ENCODE results near the gene TP53BP2.
A peak's percentile ranks its signal among the peaks of the same experiment; 100 is the strongest.
"Not testable (repeated sequence)": the region's sequence is repeated elsewhere in the genome, so short reads cannot be mapped to it uniquely, and the experiment has no call there.

TP53BP2 gene

GRCh38 chr1:223831755-223832636 lies 13.8 kb downstream of the TP53BP2 start:
- no peak for DNase-seq (ENCODE audit: low read depth)

- no peak for DNase-seq (ENCODE audit: low read depth)
These were observed 16.1 kb downstream of the TP53BP2 start for GRCh38 chr1:223829678-223830077.

GRCh38 chr1:223828162-223828848 lies 17.4 kb downstream of the TP53BP2 start:
- no peak for DNase-seq (ENCODE audit: low read depth)

DNA sequence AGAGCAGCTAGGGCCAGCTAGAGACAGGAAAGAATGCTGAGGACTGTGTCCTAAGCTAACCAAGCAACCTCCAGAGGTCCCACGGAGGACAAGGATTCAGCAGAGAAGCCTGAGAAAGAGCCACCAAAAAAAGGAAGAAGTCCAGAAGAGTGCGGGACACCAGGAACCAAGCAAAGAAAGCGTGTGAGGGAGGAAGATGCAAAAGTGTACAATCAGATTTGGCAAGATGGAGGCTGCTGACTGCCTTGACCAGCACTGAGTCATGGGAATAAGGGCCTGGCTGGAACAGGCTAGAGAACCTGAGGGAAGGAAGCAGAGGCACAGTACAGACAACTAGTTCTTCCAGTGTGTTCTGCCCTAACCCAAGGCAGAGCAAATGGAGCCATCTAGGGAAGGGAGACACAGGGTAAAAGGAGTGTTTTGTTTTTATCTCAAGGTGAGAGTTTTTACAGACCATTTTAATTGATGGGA lies 18.5 kb downstream of the TP53BP2 start:
- no peak for DNase-seq (ENCODE audit: low read depth)

GRCh38 chr1:223825767-223826748 lies 19.7 kb downstream of the TP53BP2 start:
- DNase-seq (ENCODE audit: low read depth): no peak

DNA sequence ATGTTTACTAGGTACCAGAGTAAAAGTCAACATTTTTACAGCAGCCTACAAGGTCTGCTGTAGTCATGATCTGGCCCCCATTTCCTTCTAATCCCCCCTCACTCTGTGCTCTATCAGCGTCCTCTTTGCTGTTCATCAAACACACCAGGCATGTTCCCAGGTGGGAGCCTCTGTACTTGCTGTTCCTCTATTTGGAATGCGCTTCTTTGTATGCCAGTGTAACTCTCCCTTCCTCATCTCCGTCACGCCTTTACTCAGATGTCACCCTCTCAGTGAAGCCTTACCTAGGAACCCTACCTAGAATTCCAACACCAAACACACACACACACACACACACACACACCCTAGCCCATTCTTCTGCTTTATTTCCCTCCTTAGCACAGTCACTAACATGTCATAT lies 21.0 kb downstream of the TP53BP2 start:
- DNase-seq (ENCODE audit: low read depth): no peak

GRCh38 chr1:223824287-223824686 lies 21.5 kb downstream of the TP53BP2 start:
- no peak for DNase-seq (ENCODE audit: low read depth)

DNA sequence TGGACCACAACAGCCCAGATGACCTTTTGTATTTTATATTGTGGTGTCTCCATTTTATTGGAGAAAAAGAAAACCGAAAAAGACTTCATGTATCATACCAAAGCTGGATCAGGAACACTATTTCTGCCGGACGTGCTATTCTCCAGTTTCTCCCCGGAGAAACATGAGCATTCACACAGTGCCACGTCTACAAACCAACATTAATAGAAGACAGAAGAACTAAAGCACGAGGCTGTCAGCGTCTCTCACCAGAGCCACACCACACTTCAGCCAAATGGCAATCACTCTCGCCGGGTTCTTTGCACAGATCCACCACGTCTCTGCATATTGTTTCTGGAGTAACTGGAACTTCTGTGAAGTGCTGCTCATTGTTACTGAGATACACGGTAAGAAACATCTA lies 24.8 kb downstream of the TP53BP2 start:
- no peak for DNase-seq (ENCODE audit: low read depth)

GRCh38 chr1:223820515-223820858 lies 25.3 kb downstream of the TP53BP2 start:
- no peak for DNase-seq (ENCODE audit: low read depth)

DNA sequence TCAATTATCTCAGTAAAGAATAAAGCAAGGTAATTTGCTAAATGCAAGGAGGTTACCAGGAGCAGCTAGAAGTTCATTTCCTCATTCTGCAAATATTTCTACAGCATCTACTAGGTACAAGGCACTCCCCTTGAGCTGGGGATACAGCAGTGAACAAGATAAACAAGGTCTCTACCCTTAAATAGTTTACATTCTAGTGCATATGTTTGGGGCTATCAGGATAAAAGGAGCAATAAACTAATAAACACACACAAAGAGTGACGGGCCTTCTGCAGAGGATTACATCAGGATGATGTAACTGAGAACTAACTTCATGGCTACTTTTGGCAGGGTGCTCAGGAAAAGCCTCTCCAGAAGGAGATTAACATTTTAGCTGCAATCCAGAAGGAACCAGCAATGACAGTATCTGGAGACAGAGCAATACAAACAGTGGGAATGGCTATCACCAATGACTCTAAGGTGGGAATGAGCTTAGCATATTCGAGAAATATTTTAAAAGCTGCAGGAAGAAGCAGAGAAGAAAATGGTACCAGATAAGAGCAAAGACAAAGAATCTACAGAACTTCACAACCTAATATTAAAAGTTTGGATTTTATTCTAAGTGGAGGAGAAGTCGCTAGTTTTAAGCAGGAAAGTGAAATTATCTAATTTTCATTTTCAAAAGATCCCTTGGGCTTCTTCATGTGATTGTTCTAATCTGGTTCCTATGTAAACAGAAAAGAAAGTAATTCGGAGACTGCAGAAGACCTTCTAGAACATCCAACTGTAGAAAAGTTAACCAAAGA lies 25.8 kb downstream of the TP53BP2 start:
- DNase-seq (ENCODE audit: low read depth): no peak

GRCh38 chr1:223817265-223817664 lies 28.5 kb downstream of the TP53BP2 start:
- DNase-seq (ENCODE audit: low read depth): not testable (repeated sequence)

DNA sequence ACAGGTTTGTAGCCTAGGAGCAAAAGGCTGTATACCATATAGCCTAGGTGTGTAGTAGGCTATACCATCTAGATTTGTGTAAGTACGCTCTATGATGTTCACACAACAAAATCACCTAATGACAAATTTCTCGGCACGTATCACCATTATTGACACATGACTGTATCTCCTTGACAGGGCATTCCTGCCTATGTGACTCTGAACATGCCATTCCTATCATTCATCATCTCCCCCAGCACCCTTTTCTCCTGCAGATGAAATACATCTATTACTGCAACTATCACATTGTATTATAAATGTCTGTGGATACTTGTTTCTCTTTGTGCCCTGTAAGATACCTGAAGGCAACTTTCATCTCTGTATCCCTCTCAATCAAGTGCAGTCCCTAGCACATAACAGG lies 29.9 kb downstream of the TP53BP2 start:
- peak; percentile 66 for DNase-seq (ENCODE audit: low read depth)

DNA sequence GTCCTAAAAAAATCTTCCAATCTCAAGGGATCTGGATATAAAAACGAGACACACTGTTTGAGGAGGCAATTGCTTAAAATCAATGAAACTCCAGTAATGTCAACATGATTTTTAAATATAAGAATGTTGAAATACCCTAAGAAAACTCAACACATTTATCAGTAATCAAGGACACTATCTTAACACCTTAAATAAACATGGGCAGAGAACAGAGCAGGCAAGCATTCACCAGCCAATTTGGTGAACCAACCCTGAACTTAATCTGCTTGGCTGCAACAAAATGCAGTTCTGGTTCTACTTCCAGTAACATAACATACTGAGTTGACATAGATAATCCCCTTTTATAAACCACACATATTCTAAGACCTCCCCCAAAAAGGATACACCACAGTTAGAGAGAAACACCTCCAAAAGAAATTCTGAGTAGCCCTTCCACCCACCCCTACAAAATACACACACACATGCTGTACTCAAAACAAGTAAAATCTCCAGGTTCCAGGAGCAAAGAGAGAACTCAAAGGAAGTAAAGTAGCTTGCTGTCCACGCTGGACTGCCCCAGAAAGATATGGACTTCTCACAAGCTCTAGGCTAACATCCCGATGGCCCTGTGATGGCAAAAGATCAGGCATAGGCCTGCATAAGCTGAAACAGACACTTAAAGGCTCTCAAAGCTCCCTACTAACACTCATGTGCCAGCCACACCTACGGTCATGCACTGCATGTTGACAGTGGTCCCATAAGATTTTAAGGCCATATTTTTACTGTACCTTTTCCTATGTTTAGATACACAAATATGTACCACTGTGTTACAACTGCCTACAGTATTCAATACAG lies 30.5 kb downstream of the TP53BP2 start:
- DNase-seq (ENCODE audit: low read depth): no peak

DNA sequence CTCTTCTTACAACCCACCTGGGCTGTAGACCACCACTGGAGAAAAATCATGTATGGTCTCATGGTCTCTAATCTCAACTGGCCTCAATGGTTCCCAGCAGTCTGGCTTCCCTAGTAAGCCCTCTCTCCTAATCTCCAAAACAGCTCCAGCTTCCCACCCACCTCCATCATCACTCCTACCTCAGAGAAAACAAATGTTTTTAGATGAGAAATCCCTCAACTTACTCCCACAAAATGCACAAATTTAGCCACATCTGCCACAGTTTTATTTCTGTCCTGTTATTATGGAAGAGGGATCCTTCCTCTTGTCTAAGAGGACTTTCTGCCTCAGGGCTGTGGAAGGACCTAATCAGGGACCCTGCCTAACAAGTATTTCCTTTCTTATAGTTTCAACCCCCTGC lies 32.1 kb downstream of the TP53BP2 start:
- no peak for DNase-seq (ENCODE audit: low read depth)

DNA sequence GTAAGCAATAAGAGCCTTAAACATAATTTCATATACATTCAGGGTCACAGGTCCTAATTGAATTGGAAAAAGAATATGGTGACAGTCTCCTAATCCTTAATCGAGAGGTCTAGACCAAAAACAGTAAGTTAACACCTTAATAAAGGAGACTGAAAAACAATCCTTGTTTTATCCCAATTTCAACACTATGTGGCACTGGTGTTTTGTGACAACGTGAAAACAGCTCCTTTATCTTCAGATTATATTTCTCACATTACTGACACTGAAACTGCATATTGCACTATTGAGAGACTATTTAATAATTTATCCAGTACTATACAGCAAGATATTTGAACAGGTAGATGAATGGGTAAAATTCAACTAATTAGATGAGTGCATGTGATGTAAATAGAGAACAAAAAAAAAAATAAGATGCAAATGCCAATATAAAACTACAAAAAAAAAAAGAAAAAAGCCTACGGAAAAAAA lies 34.1 kb downstream of the TP53BP2 start:
- no peak for DNase-seq (ENCODE audit: low read depth)

DNA sequence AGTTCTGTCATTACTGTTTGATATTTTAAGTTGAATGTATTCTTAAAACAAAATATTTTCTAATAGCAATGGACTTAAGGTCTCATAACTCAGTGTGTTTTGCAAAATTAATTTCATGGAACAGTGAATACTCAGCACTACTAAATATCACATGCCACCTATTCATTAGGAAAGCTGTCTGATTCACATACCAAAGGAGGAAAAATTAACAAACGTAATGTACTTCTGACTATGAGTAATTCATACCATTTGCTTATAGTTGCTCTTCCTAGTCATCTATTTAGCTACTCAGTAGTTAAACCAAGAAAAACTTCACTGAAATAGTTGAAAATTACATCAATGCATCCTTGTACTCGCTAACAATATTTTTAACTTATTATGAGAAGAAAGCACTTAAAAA lies 35.2 kb downstream of the TP53BP2 start:
- no peak for DNase-seq (ENCODE audit: low read depth)

DNA sequence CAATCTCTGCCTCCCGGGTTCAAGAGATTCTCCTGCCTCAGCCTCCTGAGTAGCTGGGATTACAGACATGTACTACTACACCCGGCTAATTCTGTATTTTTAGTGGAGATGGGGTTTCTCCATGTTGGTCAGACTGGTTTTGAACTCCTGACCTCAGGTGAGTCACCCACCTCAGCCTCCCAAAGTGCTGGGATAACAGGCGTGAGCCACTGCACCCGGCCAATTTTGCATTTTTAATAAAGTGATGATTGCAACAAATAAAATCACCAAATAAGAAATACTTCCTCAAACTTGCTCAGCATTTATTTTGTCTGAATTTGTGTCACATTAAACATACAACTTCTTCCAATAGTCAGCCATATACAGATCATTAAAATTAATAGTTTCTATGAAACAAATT lies 35.8 kb downstream of the TP53BP2 start:
- not testable (repeated sequence) for DNase-seq (ENCODE audit: low read depth)

- no peak for DNase-seq (ENCODE audit: low read depth)
These were observed 42.5 kb downstream of the TP53BP2 start for GRCh38 chr1:223803211-223803610.

GRCh38 chr1:223802602-223803001 lies 43.1 kb downstream of the TP53BP2 start:
- no peak for DNase-seq (ENCODE audit: low read depth)

DNA sequence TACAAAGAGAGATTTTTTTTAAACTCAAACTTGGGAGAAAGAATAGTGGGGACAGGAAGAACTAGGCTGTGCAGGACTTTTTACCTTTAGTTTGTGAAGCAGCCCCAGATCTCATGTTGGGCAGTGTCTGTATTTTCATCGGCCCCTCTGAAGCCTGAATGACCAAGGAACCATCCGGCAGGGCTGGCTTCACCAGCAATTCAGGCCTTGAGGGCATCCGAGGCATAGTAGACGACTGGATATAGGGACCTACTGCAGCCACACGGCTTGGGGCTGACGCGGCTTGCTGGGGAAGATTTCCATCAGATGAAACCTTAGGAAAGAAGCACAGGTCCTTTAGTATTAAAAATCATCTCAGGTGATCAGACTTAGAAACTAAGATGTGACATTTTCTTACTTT lies 43.7 kb downstream of the TP53BP2 start:
- DNase-seq (ENCODE audit: low read depth): no peak
